Activated CD4-positive, CD25-positive, alpha-beta regulatory T cell treated with anti-CD3 and anti-CD28 coated beads, Interleukin-2, amount 50 U/mL, for 72 hours (primary cell): ENCODE data around the gene CNTFR.

Experiments
- DNase-seq: peaks from one replicate; pipeline ENCODE4 v3.0.0; 2021

Gene CNTFR

DNA sequence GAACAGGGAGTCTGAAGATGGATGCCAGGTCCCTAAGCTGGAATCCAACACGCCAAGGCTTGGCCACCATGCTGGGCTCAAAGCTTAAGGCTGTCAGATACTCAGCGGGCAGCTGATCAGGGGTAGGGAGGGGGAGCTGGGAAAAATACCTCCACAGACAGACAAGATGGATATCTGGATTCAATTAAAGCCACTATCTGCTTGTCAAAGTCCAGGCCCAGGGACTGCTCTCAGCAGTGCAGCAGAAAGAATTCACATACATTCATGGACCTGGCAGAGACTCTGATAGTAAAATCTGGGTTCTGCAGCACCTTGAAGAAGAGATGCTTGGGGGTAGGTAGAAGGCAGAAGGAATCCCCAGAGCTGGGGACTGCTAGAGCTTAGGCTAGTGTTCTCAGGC lies 25.6 kb upstream of the CNTFR start:
- DNase-seq, result no peak

DNA sequence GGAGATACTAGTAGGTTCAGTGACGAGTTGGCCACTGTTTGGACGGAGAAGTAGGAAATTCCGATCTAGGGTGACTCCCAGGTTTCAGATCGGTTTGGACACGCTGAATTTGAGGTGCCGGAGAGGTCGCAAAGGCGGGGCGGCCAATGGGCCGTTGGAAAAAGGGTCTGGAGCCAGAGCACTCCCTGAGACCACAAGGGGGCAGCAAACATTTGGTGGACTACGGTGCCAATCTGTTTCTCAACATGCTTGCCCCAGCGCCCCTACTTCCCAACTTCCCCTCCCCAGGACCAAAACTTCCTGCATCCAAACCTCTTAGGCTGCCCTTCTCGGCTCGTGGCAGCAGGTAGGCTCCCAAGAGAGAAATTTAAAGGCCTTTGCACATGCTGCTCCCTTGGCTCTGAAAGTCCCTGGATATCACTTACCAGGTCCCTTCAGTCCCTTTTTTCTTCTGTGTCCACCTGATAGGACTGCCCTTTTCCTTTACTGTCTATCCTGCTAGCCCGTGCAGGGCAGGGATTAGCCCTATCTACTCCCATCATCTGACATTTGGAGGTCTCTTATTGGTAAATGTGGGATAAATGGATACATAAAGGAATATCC lies 23.4 kb upstream of the CNTFR start:
- DNase-seq, result peak; percentile 72

DNA sequence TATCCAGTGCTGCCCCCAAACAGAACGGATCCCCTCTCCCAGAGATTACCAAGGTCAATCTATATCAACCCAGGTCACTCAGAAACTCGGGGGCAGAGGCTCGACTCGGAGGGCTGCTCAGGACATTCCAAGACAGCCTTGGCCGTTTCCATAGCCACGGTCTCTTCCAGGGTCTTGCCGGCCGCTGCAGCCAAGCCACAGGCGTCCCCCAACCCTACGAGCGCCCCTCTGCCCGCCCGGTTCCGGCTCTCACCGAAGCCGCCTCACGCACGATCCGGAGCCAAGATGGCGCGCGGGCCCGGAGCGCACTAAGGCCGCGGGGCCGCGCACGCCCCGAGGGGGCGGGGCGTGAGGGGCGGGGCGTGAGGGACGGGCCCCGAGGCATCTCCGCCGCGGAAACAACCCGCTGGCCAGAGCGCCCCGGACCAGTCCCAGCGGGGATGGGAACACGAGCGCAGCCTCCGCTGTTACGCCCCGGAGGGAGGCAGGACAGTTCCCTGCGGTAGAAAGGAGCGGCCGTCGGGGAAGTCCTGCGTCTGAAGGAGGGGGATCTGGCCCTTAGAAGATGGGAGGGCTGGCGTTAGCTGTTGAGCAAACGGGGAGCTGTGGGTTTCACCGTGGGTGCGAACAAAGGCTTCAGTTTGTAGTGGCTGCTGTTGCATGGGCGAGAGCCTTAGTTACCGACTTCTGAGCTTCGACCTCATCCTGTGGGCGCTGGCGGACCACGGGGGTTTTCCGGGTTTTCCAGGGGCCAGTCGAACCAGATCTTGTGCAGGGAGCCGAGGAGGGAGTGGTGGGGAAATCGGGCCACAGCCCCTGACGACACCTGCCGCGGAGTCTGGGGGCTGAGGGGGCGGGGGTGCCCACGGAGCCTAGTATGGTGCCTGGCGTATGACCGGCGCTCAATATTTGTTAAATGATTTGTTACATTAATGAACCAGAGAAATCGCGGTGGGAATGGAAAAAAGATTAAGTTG lies 22.6 kb upstream of the CNTFR start, which contains the start of gene RPP25L:
Gene RPP25L, minus strand, starts transcription at position 287 of the 977 bp plus-strand sequence. CDS start 801 bp downstream, outside the sequence.
- DNase-seq, result peak; percentile 91

DNA sequence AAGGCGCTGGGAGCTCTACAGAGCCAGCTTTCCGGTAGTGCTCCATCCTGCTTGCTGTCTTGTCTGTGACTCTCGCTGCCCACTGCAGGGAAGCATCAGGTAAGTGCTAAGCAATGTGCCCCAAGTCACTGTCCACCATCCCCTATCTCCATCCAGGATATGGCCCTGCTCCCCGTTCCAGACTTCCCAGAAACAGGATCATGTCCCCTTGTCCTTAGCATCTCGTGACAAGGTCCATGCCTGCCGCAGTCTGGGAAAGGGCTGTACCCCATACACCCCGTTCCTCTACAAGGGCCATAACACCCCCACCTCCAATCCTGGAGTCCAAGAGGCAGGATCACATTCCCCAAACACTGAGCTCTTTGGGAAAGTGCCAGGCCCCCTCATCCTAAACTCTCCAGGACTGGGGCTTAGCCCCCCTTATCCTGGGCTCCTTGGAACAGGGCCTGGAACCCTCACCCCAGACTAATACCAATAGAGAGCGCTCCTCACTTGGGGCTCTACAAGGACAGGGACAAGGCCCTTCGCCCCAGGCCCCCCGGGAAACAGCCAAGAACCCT lies 21.8 kb upstream of the CNTFR start:
- no peak for DNase-seq

DNA sequence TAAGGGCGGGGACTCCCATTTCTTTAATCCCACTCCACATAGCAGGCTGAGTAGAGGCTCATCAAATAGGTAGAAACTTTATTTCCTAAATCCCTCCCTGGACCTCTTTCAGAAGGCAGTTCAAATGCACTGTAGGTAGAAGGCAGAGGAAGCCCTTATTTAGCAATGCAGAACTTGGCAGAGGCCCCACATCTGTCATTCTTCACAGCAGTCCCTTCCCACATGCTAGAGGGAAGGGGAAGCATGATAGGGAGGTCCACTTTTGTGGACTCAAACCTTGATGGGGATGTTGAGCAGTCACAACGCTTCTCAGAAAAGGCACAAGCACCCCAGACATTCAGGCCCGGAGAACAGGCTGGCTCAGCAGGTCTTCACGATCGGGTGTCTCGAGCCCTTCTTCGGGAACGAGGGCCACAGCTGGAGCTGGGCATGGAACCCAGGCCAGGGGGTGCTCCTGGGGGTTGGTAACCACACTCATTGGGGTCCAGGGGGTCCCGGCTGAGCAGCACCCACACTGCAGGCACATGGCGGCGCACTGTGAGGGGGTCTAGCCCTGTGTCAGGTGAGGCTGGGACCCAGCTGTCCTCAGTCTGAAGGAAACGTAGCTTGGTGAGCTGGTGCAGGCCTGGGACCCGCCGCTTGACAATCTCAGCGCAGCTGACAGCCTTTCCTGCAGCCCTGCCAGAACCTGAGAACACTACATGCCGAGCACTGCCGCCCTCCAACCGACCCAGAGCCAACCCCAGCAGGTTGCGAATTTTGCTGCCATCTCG lies 21.1 kb upstream of the CNTFR start:
- no peak for DNase-seq

DNA sequence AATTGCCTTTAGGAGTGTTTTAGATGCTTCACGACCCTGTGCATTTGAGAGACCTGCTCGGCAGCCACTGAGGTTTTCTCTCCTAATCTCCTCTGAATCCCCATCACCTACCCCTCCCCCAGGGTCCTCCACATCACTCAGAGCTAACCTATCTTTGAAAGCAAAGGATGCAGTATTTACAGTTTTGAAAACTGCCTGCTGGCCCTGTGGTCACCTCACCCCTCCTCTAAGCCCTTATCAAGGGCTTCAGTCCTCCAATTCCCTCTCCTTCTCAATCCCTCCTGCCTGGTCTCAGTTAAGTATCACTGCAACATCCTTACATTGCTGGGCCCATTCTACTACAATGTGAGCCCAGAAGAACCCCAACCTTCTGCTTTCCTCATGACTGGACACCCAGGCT lies 17.8 kb upstream of the CNTFR start:
- no peak for DNase-seq

DNA sequence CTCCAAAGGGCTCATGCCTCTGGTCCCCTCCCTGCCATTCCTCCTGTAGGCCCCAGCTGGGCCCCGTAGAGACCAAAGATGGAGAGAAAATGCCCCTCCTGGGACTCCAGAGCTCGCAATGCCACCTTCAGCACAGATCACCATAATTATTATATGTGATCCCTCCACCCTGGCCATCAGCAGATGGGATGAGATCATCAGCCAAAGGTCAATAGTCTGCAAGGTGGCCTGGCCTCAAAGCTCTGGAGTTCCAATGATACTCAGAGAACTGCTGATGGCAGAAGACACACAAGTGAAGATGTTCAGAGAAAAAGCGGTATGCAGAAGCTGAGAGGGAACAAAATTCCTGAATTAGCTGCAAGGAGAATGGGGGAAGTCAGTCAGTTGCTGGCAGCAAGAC lies 17.4 kb upstream of the CNTFR start:
- no peak for DNase-seq

DNA sequence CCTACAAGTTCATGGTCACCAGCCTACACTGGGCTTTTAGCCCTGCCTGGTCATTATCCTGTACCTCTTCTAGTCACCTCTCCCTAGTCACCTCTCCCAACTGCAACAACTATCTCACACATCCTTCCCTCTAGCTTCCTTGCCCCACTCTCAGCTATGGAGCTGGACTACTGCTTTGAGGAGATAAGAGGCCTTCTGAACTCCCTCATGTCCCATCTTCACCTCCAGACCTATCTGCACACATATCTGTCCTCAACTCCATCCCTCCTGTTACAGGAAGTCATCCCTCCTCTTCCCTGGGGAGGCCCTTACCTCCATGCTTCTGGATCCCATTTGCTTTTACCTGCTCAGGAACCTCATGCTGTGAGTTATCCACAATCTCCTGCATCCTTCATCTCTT lies 16.7 kb upstream of the CNTFR start:
- no peak for DNase-seq

DNA sequence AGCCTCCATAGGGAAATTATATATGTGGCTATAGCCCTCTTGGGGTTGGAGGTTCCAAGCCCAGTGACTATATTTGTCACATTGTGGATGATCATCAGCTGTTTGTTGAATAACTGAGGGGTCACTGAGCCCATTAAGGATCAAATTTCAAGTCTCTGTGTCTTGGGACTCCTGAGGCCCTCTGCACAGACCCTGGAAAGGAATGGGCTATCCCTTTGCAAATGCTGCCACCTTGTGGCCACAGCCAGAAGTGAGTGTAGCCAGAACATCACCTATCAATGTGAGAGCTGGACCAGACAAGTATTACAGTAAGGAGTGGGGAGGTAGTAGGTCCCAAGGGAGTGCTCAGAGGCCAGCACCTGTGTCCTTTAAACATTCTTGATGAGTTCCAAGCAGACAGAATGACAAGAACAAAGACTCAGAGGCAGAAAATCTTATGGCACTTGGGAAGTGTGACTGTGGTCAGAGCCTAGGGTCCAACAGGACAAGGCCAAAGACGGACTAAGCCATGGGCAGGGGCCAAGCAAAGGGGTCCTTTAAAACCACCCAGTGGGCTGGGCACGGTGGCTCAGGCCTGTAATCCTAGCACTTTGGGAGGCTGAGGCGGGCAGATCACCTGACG lies 14.2 kb upstream of the CNTFR start:
- DNase-seq, result peak; percentile 79

DNA sequence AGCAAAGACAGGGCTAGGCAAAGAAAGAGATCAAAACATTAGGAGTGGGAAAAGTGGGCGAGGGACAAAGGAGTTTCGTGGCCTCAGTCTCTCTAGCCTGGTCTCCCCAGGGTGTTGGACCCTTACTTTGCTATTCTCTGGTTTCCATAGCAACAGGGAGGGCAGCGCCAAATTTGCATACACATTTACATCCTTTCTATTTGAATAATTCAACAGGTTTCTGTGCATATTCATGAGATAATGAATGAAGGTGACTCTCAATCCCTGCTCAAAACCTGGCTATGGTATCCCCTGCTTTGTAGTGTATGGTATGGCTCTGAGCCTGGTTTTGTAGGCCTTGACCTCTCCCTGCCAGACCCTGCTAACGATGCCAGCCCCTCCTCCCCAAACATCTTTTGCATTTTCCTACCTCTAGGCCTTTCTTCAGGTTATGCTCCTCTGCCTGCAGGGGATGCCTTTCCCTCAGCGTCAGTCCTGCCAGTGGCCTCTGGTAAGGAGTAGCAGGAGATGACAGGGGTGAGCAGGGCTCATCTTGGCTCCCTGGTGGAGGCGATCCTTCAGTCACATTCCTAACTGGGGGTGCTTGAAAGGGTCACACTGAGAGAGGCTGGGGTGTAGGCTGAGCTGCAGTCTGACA lies 12.5 kb upstream of the CNTFR start:
- no peak for DNase-seq

DNA sequence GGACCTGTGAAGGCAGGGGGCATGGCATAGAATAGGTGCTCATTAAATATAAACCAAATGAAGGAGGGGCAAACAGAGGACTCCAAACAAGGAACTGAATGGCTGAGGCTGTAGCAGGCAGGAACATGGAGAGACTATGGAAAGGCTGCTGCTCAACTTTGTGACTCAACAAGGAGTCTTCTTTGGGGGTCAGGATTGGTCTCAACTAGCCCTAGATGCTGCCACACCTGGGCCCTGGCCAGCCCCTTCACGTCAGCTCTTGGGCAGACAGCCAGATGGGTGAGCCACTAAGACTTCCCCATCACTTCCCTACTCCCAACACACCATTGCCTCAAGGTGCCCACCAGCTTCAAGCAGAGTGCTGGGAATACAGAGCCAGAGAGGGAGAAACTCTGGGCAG lies 11.4 kb upstream of the CNTFR start:
- DNase-seq, result no peak

DNA sequence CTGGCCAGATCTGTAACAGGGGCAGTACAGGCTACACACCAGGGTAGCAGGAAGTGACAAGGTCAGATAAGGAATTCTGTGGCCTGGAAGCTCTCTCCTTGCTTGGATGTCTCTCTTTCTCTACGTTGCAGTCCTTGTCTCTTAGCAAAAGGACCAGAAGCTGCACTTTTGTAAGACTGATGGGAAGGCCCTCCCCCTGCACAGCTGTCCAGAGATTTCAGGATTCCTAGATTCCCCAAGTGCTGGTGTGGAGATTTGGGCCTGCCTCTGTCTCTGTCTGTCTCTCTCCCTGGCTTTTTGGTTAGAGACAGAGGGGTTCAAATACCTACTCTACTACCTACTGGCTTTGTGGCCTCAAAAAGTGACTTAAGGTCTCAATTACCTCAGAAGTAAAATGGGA lies 10.0 kb upstream of the CNTFR start:
- DNase-seq, result no peak

DNA sequence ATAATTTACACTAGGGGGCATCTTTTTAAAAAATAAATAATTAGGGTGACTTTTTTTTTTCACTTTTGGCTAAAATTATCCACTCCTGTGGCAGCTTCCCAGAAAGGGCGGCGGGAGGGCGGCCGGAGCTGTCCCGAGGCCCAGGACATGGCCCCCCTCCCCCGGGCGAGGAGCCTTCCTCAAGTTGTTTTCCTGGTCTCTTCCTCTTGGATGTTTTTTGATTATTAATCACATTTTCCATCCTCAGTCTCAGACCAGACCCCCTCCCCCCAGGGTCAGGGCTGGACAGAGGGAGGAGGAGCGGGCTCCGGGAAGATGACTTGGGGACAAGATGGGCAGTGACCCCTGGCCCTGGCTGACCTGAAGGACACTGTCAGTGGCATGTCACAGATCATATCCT lies 4.7 kb upstream of the CNTFR start:
- no peak for DNase-seq

DNA sequence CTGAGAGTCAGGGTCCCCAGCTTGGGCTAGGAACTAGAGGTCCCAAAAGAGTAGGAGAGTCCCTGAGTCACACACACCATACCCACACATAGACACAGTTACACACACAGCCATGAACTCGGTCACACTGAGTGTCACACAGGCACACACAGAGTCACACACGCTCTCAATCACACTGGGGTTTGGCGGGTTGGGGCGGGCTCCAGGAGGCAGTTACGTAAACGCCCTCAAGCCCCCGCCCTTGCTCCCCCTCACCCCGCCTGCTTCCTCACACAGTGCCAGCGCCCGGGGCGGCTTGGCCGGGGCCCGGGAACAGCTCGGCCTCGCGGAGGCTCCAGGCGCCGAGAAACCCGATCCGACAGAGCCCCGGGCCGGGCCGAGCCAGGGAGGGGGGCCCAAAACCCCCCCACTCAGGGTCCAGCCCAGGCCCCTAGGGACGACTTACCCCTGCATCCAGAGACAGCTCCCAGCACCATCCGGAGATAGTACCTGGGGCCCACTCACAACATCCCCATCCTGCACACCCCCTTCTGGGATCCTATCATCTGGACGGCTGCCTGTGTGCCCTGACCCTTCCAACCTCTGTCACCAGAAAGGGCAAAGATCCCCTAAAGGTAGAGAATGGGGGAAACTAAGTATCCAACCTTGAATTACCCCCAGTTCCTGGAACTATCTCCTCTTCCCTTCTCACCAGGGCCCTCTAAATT lies 3.5 kb upstream of the CNTFR start:
- no peak for DNase-seq

DNA sequence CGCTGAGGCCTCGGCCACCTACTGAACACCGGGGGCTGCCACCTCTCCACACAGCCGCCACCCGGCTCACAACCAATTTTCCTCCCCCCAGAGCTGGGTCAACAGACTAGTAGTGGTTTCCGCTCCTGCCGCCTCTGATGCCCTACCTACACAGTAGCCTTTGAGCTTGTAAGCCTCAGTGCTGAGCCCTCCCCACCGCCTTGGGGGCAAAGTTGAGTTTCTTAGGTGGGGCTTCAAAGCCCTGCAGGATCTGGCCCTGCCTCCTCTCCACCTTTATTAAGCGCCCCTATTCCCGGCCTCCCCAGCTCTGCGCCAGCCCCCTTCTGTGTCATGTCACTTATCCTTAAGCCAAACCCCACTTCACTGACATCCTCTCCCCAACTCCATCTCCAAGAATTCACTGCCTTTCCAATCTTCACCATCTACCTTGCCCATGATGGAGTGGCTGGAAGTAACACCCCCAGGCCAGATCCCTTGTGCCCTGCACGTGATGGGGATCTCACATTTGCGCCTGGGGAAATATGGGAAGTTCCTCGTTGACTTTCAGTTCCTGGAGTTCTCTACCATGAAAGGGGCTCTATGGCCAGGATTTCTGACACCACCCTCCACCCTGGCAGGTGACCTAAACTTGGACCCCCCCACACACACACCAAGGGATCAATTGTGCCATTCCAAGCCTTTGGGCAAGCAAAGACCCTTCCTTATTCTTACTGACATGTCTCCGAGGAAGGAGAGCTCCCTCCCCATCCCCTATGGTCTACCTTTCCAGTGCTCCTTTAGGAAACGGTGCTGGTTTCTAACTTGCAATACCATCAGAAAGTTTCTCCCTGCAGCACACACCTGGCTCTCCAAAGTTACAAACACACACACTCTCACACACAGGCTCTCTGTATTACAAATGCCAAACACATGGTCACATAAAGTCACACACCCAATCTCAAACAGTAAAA lies 2.7 kb upstream of the CNTFR start:
- DNase-seq, result no peak

DNA sequence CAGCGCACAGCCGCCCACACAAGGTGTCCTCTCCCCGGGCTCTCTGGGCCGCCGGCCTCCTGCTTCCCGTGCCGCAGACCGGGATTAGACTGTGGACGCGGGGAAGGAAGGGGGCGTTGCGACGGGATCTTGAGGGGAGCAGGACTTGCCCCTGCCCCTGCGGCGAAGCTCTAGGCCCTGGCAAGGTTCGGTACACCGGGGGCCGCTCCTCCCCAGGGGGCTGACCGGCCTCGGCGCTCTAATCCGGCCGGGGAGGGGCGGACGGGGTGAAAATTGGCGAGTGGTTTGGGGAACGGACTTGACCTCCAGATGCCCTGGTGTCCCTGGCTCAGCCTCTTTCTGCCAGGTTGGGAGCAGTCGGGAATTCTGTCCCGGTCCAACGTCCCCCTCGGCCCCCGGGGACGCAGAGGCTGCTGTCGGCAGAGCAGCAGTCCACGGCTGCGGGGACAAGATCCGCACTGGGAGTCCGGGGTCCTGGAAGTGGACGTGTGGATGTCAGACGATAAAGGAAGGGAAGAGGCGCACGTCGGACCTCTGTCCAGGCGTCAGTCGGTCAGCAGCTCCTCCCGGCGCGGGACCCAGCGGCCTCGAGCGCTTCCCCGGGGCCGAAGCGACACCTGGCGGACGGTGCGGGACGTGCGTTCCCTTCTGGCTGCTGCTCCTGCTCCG lies 1.9 kb upstream of the CNTFR start:
- peak; percentile 89 for DNase-seq

DNA sequence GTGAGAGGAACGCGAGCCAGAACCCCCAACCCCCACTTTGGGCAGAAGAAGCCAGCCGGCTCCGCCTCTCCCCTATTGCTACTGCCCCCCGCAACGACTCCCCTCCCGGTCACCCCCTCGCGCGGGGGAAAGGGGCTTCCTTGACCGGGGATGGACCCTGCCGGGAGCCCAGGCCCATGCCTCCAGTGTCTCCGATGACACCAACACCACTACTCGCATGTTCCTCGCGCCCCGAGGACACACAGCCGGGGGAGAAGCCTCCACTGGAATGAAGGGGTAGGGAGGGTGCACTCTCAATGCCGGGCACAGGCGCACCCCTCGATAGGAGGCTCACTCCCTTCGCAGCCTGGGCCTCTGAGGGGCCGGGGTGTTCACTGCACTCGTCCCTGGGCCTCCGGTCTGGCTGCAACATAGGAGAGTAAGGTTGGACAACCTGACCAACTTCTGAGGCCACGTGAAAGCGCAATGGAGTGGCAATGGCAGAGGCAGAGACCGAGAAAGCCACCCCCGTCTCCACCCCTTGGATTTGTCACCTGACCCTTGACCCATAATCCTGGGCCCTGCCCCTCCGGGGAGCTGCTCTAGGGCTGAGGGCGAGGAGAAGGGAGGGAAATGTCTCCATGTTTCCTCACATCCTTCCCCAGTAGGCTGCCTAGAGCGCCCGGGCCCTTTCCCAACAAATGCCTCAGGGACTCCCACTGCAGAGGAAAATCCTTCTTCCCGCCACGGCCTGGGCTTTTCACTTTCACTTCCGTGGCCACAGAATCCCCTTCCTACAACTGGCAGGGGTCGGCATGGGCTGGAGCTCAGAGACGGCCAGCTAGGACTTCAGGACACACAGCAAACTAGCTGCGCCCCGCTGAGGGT lies 1.1 kb upstream of the CNTFR start:
- no peak for DNase-seq
